T-helper 1 cell treated with Interleukin-12 subunit alpha and Interleukin-12 subunit beta and Interleukin-4 antibody, amounts not matched to agents 30 μg/mL and 1 μg/mL, for 36 hours (primary cell): ENCODE measurements around the gene STAT6.
A peak's percentile ranks its signal among the peaks of the same experiment; 100 is the strongest.
"Not testable (repeated sequence)": the region's sequence is repeated elsewhere in the genome, so short reads cannot be mapped to it uniquely, and the experiment has no call there.

Experiments used
- H3K27ac Mint-ChIP-seq: one replicate; pipeline ENCODE4 v1.8.0; 2021; ENCODE audit warnings: mild to moderate bottlenecking, mixed read lengths
- H3K27me3 Mint-ChIP-seq: one replicate; pipeline ENCODE4 v1.8.0; 2021; ENCODE audit warnings: low read depth, mixed read lengths
- H3K36me3 Mint-ChIP-seq: one replicate; pipeline ENCODE4 v1.8.0; 2021; ENCODE audit warnings: low read depth, mixed read lengths
- H3K4me1 Mint-ChIP-seq: one replicate; pipeline ENCODE4 v1.8.0; 2021; ENCODE audit warnings: low read depth, mixed read lengths
- H3K4me3 Mint-ChIP-seq: one replicate; pipeline ENCODE4 v1.8.0; 2021; ENCODE audit warnings: mild to moderate bottlenecking, moderate library complexity, mixed read lengths
- H3K9me3 Mint-ChIP-seq: one replicate; pipeline ENCODE4 v1.8.0; 2021; ENCODE audit warnings: mixed read lengths

The STAT6 gene

GRCh38 chr12:57126561-57126960, 15.4 kb upstream of the STAT6 start:
- Mint-ChIP-seq H3K9me3 (peaks cover 20% of the 10 kb centered on the region), H3K27me3 (peaks cover 48% of the 10 kb centered on the region), H3K27ac (no peak overlapping the region), H3K4me3 (no peak overlapping the region), H3K4me1 (peaks cover 4% of the 10 kb centered on the region), H3K36me3 (peaks cover 8% of the 10 kb centered on the region)

- H3K27ac Mint-ChIP-seq: no peak overlapping the region
- peaks cover 8% of the 10 kb centered on the region for H3K36me3 Mint-ChIP-seq
- H3K4me1 Mint-ChIP-seq: peaks cover 4% of the 10 kb centered on the region
- no peak overlapping the region for H3K4me3 Mint-ChIP-seq
- peaks cover 20% of the 10 kb centered on the region for H3K9me3 Mint-ChIP-seq
- H3K27me3 Mint-ChIP-seq: peaks cover 44% of the 10 kb centered on the region
Measured at GRCh38 chr12:57126061-57126460, 14.9 kb upstream of the STAT6 start.

GRCh38 chr12:57124261-57124877, 13.2 kb upstream of the STAT6 start:
- Mint-ChIP-seq H3K4me3 (no peak overlapping the region), H3K27ac (no peak overlapping the region), H3K4me1 (peaks cover 4% of the 10 kb centered on the region), H3K27me3 (peaks cover 28% of the 10 kb centered on the region), H3K36me3 (peaks cover 8% of the 10 kb centered on the region), H3K9me3 (peaks cover 20% of the 10 kb centered on the region)

- H3K4me3 Mint-ChIP-seq: no peak overlapping the region
- H3K9me3 Mint-ChIP-seq: peaks cover 20% of the 10 kb centered on the region
- H3K27me3 Mint-ChIP-seq: peaks cover 28% of the 10 kb centered on the region
- peaks cover 4% of the 10 kb centered on the region for H3K4me1 Mint-ChIP-seq
- H3K27ac Mint-ChIP-seq: no peak overlapping the region
- peaks cover 8% of the 10 kb centered on the region for H3K36me3 Mint-ChIP-seq
Measured at GRCh38 chr12:57123813-57124212, 12.7 kb upstream of the STAT6 start.

GRCh38 chr12:57120718-57121117, 9.6 kb upstream of the STAT6 start:
- peaks cover 18% of the 10 kb centered on the region for H3K27me3 Mint-ChIP-seq
- H3K9me3 Mint-ChIP-seq: peaks cover 20% of the 10 kb centered on the region
- H3K36me3 Mint-ChIP-seq, H3K27ac Mint-ChIP-seq, H3K4me3 Mint-ChIP-seq, H3K4me1 Mint-ChIP-seq: not testable (repeated sequence)

- no peak overlapping the region for H3K4me3 Mint-ChIP-seq
- H3K9me3 Mint-ChIP-seq: peaks cover 19% of the 10 kb centered on the region
- no peak overlapping the region for H3K27ac Mint-ChIP-seq
- H3K27me3 Mint-ChIP-seq: peaks cover 8% of the 10 kb centered on the region
- peaks cover 8% of the 10 kb centered on the region for H3K36me3 Mint-ChIP-seq
- H3K4me1 Mint-ChIP-seq: no peaks in the 10 kb centered on the region
Measured at GRCh38 chr12:57119294-57120085, 8.3 kb upstream of the STAT6 start.

- H3K4me1 Mint-ChIP-seq: no peaks in the 10 kb centered on the region
- no peak overlapping the region for H3K27ac Mint-ChIP-seq
- peaks cover 4% of the 10 kb centered on the region for H3K36me3 Mint-ChIP-seq
- H3K9me3 Mint-ChIP-seq: peaks cover 12% of the 10 kb centered on the region
- H3K27me3 Mint-ChIP-seq: peaks cover 4% of the 10 kb centered on the region
- H3K4me3 Mint-ChIP-seq: no peak overlapping the region
Measured at GRCh38 chr12:57118711-57119271, 7.6 kb upstream of the STAT6 start.

- no peak overlapping the region for H3K27ac Mint-ChIP-seq
- peaks cover 4% of the 10 kb centered on the region for H3K27me3 Mint-ChIP-seq
- peaks cover 9% of the 10 kb centered on the region for H3K4me1 Mint-ChIP-seq
Measured at GRCh38 chr12:57116580-57117281, 5.6 kb upstream of the STAT6 start.

GRCh38 chr12:57112492-57113294, 1.5 kb upstream of the STAT6 start:
- Mint-ChIP-seq H3K27me3 (peaks cover 4% of the 10 kb centered on the region), H3K4me3 (peak overlapping the region; percentile 97), H3K4me1 (peaks cover 27% of the 10 kb centered on the region), H3K27ac (peak overlapping the region; percentile 95), H3K9me3 (no peaks in the 10 kb centered on the region), H3K36me3 (peaks cover 8% of the 10 kb centered on the region)

More at GRCh38 chr12:57116580-57117281, 5.6 kb upstream of the STAT6 start:
- H3K4me3 Mint-ChIP-seq: no peak overlapping the region
- no peaks in the 10 kb centered on the region for H3K9me3 Mint-ChIP-seq
- no peaks in the 10 kb centered on the region for H3K36me3 Mint-ChIP-seq

- H3K9me3 Mint-ChIP-seq: no peaks in the 10 kb centered on the region
- H3K4me1 Mint-ChIP-seq: peaks cover 35% of the 10 kb centered on the region
- peaks cover 14% of the 10 kb centered on the region for H3K36me3 Mint-ChIP-seq
- H3K27me3 Mint-ChIP-seq: no peaks in the 10 kb centered on the region
- peak overlapping the region; percentile 95 for H3K27ac Mint-ChIP-seq
- peak overlapping the region; percentile 97 for H3K4me3 Mint-ChIP-seq
Measured at GRCh38 chr12:57110104-57111030, 795 bp downstream of the STAT6 start.

- peak overlapping the region; percentile 95 for H3K27ac Mint-ChIP-seq
- peak overlapping the region; percentile 97 for H3K4me3 Mint-ChIP-seq
- no peaks in the 10 kb centered on the region for H3K27me3 Mint-ChIP-seq
- H3K36me3 Mint-ChIP-seq: peaks cover 19% of the 10 kb centered on the region
- no peaks in the 10 kb centered on the region for H3K9me3 Mint-ChIP-seq
- peaks cover 35% of the 10 kb centered on the region for H3K4me1 Mint-ChIP-seq
Measured at GRCh38 chr12:57109207-57110103, 1.7 kb downstream of the STAT6 start.

GRCh38 chr12:57107456-57108155, 3.6 kb downstream of the STAT6 start:
- Mint-ChIP-seq H3K27me3 (no peaks in the 10 kb centered on the region), H3K36me3 (peaks cover 24% of the 10 kb centered on the region), H3K9me3 (no peaks in the 10 kb centered on the region)

More at GRCh38 chr12:57107456-57108155, 3.6 kb downstream of the STAT6 start:
- H3K4me1 Mint-ChIP-seq: peaks cover 32% of the 10 kb centered on the region
- no peak overlapping the region for H3K4me3 Mint-ChIP-seq
- peak overlapping the region; percentile 43 for H3K27ac Mint-ChIP-seq
